Adipose tissue (tissue), 3 donors: ENCODE data around the gene KDM2B. TPM values are rescaled to one million over a fixed set of nuclear protein-coding genes. Genes with fewer than 3 reads are reported as not detected.

Experiments used
- H3K27ac ChIP-seq: one replicate; pipeline ENCODE4 v1.5.1; 2013; ENCODE audit warnings: low read depth, low read length
- WGBS, 3 donors: extraction: QIAGEN DNeasy Blood & Tissue Kit; methylation state at CpG; one replicate each; pipeline ENCODE4 v1.1.7; 2013; 5-methylcytosine and 5-hydroxymethylcytosine counted together
- polyA plus RNA-seq, 3 donors: library from polyadenylated mRNA; stranded (reverse); fragments of 200-250 nt; gene quantifications; one replicate each; pipeline ENCODE4 v1.2.3, GENCODE V29; 2013
- donor health status: healthy with polysubstance abuse.
- donor health status: Bipolar disorder and iron deficiency.
- donor health status: healthy.

KDM2B gene
- polyA plus RNA-seq, 3 donors: 6.1 to 9.8 (median 9.3) TPM

DNA sequence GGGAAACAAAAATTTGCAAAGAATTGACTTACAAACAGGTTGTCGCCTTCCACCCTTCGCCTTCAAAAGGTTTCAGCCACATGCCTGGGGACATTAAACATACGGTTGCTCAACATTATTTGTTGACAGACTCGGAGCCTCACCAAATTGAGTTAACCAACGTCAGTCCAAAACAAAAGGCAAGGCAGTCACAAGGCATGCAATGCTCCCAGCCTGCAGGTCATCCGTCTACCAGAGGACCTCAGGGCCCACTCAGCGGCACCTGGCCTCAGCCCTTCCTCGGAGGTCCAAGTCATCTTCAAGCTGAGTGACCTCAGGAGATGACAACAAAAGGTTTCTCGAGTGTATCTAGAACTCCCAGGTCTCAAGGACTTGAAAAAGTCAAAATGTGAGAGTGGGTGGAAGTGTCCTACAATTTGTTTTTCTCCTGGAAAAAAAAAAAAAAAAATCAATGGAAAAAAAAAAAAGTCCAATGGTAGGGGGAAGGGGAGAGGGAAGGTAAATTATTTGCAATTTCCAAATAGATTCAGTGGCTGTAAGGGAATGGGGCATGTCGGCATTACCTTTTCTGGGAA, 64.3 kb downstream of the KDM2B start:
- no peak overlapping the region for H3K27ac ChIP-seq
- 84 to 96% (median 95%) methylated on average over 10 of the region's 10 CpGs for WGBS, 3 donors

DNA sequence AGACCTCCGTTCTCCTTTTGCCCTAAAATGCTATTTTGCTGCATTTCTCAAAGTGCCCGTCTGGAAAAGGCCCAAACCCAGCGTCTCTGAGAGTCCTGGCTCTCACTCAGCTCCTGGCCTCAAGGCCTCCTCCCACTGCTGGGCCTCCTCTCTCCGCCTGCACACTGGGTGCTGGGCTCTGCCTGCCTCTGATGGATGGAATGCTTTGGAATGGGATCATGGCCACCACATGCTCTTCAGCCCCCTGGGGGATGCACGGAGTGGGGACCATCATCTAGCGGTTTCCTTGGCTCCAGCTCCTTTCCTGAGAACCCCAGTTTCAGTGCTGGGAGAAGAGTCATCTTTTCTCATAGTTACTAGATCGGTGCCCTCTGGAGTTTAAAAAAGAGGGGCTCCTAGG, 65.2 kb downstream of the KDM2B start:
- WGBS, 3 donors: 75 to 86% (median 83%) methylated on average over 7 of the region's 7 CpGs
- no peak overlapping the region for H3K27ac ChIP-seq

DNA sequence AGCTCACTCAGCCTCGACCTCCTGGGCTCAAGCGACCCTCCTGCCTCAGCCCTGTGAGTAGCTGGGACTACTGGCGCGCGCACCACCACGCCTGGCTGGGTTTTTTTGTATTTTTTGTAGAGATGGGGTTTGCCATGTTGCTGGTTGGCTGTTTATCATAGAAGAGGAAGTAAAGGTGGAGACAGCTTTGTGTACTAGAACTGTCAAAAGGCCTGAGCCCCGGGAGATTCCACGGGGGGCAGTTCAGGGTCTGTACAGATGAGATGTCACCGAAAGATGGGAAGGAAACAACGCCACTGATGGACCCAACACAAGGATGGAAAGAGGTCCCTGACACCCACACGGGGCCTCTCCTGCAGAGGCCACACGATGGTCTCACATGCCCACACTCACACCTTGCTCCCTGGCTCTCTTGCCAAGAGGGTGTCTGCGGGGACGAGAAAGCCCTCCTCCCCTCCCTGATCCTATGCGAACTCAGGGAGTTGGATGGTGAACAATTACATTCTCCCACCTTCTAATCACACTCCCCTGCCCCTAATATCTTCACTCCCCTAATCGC, 66.6 kb downstream of the KDM2B start:
- 66 to 75% (median 74%) methylated on average over 16 of the region's 16 CpGs for WGBS, 3 donors
- no peak overlapping the region for H3K27ac ChIP-seq

DNA sequence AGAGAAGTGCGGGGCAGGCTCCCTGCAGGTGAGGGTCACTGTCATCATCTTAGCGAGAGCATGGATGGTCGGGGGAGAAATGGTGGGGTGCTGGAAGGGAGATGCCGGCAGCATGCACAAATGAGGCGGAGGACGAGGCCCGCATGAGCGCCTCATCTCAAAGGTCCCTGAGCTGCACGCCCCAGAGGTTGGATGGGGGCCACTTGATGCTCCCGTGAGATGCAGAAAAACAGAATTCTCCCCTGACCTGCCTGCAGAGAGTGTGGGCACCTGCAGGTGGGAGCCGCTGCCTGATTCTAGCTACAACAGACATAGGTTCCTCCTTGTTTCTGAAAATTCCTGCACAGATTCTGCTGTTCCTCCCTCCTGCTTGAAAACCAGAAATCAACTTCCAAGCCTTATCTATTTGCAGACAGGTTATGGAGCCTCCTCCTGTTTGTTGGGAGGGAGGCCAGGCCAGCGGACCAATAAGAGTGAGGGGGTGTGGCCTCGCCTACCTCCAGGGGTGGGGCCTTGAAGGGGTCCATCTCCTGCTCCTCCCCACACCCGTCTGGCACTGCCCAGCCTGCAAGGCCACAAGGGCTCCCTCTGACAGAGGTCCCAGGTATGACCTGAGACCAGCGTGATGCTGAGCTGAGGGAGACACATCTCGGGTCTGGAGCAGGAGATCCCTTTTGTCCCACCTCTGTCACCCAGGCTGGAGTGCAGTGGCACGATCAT, 67.2 kb downstream of the KDM2B start:
- H3K27ac ChIP-seq: no peak overlapping the region
- WGBS, 3 donors: 79 to 85% (median 83%) methylated on average over 17 of the region's 17 CpGs

DNA sequence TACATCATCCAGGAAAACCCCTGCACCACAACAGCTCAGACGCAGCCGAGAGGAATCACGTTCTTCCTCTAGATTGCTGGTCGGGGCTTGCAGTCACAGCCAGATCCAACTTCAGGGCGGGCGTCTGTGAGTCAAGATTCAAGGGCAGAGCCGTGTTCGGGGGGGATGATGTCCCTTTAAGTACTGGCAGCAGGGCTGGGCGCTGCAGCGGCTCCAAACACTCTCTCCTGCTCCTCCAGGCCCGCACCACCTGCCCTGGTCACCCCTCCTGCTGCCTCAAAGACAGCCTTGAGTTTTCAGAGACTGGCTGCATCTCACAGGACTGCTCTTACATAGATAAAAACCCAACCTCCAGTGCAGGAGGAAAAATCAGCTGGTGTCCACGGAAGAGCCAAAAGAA, 68.3 kb downstream of the KDM2B start:
- 75 to 78% (median 76%) methylated on average over 12 of the region's 12 CpGs for WGBS, 3 donors
- no peak overlapping the region for H3K27ac ChIP-seq

DNA sequence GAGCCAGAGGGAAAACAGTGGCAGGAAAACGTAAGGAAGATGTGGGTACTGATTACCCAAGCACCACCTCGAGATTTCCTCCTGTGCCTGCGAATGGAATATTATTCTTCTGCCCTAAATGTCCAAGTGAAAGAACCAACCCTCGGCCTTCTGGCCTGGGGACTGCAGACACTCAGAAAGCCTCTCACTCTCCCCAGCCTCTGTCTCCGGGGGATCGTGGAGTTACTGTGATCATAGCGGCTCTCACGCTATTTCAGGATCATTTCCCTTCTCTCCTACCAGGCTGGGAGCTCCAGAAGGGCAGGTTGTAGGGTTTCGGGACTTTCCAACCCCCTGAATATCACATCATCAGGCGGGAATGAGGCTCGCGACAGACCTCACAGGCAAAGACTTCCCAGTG, 68.9 kb downstream of the KDM2B start:
- H3K27ac ChIP-seq: no peak overlapping the region
- 77 to 88% (median 82%) methylated on average over 12 of the region's 12 CpGs for WGBS, 3 donors

DNA sequence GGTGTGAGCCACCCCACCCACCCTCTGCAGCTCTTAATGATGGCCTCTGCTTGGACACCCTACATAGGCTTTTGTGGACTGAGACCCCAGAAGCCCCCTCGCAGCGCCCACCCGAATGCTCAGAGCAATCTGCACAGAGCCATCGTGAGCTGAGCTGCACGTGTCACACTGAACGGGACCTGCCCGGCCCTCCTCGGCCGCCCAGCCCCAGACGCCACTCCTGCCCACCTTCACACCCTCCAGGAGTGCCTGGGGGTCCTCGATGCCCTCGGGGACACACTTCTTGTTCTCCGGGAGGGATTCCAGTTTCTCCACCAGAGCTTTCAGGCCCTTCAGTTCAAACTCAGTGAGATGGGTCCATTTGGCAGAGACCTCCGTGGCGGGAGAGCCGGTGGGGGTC, 71.5 kb downstream of the KDM2B start:
- WGBS, 3 donors: 90 to 95% (median 93%) methylated on average over 16 of the region's 16 CpGs
- H3K27ac ChIP-seq: no peak overlapping the region

DNA sequence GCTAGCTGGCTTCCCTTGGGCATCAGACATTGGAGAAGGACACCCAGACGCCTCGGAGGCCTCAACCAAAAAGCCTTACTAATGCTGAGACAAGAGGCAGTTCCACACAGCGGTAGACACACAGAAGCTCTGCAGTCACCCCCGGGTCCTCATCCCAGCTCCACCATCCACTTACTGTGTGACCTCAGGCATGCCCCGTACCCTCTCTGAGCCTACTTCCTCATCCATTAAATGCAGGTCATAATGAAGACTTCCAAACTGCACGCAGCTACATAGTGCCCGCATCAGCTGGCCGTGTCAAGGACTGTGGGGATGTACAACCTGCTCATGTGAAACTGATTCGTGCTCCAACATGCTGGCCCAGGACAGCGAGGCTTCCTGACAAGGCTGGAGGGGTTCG, 72.3 kb downstream of the KDM2B start:
- 93 to 98% (median 94%) methylated on average over 11 of the region's 11 CpGs for WGBS, 3 donors
- H3K27ac ChIP-seq: no peak overlapping the region

DNA sequence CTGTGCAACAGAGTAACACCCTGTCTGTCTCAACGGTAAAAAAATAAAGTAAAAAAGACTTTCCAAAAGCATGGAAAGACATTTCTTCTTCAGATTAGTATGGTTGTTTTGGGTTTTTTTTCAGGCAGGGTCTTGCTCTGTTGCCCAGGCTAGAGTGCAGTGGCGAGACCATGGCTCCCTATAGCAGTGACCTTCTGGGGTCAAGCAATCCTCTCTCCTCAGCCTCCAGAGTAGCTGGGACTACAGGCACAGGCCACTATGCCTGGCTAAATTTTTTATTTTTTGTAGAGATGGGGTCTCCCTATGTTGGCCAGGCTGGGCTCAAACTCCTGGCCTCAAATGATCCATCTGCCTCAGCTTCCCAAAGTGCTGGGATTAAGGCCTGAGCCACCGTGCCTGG, 72.8 kb downstream of the KDM2B start:
- WGBS, 3 donors: 94 to 96% (median 94%) methylated on average over 3 of the region's 3 CpGs
- no peak overlapping the region for H3K27ac ChIP-seq

DNA sequence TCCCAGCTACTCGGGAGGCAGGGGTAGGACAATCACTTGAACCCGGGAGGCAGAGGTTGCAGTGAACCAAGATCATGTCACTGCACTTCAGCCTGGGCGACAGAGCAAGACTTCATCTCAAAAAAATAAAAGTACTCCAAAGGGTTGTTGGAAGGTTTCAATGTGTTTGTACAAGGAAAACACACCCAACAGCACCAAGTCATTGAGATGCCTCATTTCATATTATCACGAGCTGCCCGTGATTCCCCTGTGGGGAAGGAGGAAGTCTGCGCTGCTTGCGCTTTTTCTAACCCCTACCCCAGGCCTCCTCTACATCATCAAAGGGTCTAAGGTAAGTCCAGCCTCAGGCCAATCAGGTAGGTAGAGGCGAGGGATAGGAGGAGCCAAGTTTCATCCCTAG, 73.6 kb downstream of the KDM2B start:
- WGBS, 3 donors: 83 to 95% (median 85%) methylated on average over 8 of the region's 8 CpGs
- no peak overlapping the region for H3K27ac ChIP-seq

DNA sequence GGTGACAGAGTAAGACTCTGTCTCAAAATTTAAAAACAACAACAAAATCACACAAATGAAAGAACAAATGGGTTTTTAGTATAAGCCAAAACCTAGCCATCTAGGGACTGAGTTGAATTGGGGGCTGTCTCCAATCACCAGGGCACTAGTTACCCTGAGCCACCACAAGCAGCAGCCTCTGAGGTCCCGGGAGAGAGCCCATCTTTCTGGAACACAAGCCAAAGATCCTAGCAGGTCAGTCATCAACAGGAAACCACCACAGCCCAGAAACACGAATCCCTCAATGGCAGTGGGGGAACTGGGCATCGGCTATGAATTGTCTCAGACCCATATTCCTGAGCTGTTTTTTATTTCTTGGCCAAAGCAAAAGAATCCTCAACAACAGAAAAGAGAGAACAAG, 75.3 kb downstream of the KDM2B start:
- 59 to 78% (median 71%) methylated on average over 3 of the region's 3 CpGs for WGBS, 3 donors
- H3K27ac ChIP-seq: no peak overlapping the region

DNA sequence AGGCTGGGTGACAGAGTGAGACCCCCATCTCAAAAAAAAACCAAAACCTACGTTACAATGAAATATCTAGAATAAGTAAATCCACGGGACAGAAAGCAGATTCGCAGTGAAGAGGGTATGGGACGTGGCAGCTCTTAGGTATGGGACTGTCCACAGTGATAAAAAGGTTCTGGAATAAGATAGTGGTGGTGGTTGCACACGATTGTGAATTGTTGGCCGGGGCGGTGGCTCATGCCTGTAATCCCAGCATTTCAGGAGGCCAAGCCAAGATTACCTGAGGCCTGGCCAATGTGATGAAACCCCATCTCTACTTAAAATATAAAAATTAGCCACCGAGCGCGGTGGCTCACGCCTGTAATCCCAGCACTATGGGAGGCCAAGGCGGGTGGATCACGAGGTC, 76.3 kb downstream of the KDM2B start:
- H3K27ac ChIP-seq: no peak overlapping the region
- WGBS, 3 donors: 94 to 96% (median 96%) methylated on average over 13 of the region's 13 CpGs

DNA sequence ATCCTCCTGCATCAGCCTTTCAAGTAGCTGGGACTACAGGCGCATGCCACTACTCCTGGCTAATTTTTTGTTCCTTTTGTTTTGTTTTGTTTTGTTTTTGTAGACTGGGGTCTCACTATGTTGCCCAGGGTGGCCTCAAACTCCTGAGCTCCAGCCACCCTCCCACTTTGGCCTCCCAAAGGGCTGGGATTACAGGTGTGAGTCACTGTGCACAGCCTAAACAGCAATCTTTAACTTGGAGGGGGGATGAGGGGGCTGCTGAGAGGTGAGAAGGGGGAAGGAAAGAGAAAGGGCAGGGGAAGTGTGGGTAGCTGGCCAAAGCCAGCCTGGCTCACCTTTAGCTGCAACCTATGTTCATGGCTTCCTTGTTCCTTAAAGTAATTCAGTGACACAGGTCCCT, 77.4 kb downstream of the KDM2B start:
- 92 to 100% (median 100%) methylated on average over 1 of the region's 1 CpG for WGBS, 3 donors
- no peak overlapping the region for H3K27ac ChIP-seq

DNA sequence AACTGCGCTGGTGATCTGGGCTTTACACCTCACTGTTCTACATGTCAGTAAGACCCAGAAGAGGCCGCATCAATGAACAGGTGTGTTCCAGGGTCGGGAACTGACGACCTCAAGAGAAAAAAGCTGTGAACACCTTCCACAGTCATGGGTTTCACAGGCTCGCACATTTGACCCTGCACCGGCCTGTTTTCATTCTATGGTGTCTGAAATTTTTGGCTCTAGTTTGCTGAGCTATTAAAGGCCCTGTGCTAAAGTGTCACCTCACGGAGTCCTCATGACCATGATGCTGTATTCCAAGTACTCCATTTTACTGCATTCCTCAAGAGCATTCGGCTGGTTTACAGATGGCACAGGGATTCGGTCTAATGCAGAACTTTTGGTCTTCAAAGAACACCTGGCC, 78.9 kb downstream of the KDM2B start:
- 93 to 94% (median 94%) methylated on average over 9 of the region's 9 CpGs for WGBS, 3 donors
- no peak overlapping the region for H3K27ac ChIP-seq

DNA sequence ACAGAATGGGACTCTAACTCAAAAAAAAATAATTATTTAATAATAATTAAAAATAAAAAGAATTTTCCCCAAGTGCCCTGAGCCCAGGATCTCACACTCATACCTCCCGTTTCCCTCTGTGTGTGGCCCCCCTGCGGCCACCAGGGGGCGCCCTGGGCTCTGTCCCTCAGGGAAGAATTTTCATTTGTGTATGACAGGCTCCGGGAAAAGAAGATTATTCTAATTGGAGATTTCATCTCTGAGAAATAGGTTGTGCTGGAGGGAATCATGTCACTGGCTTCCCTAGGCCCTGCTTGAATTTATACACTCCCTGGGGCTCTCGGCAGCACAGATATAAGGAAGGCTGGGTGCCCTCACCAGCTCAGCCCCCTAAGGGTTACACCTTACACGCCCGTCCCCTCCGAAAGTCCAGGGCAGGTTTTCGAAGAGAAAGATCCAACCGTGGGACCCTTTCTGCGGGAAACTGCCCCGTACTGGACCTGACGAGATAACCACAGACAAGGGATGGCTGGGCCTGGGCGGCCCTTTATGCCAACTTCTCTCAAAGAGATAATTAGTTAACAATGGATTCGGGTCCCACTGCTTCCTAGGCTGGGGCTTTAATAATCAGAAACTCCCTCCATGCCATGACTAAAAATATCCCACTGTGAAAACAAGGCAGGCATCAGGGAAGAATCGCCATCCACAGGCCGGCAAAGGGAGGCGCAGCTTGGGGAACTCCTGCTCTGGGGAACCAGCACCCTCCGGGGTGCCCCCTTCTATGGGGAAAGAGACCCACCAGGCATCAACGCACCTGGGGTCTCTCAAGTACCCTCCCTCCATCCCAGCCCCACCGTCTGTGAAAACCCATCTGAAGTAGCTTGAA, 80.7 kb downstream of the KDM2B start:
- no peak overlapping the region for H3K27ac ChIP-seq
- 35 to 50% (median 45%) methylated on average over 21 of the region's 21 CpGs for WGBS, 3 donors

DNA sequence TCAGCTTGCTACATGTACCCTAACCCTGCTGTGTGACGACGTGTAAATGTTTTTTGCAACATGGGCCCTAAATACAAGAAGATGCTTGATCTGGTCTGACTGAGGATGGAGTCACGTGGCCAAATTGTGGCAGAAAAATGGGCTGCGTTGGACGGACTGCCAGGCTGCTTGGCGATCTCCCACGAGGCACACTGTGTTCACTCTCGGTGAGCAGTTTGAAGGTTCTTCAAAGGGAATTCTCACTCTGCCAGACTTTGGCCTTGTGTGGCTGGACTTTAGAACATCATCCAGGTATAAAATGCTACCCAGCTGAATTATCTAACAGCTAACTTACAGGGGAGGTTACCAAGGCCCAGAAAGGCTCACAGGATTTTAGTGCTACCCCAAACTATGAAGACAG, 85.1 kb downstream of the KDM2B start:
- H3K27ac ChIP-seq: no peak overlapping the region
- WGBS, 3 donors: 83 to 94% (median 90%) methylated on average over 8 of the region's 8 CpGs

DNA sequence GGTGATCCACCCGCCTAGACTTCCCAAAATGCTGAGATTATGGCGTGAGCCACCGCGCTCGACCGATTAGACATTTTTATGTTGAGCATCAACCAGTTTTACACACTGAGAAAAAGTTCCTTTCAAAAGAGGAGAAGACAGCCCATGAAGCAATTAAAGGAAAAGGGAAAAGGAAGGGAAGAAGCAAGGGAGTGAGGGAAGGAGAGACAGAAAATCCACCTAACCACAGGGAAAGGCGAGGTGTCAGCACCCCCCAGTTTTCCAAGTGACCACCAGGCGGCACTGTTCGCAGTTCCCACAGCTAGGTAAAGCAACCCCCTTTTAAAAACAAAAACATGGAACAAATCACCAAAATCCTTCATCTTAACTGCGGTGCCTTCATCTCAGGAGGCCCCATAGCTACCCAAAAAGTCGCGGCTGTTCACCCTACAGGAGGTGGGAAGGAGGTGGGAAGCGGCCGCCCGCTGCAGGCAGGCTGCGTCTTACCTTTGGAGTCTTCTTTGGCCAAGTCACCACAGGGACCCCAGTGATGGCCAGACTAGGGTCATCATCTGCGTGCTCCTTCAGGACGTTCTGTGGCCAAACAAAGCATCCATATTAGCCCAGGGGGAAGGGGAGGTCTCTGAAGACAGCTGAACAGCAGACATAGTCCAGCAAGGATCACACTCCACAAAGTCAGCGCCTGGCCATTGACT, 86.6 kb downstream of the KDM2B start:
- no peak overlapping the region for H3K27ac ChIP-seq
- 76 to 78% (median 78%) methylated on average over 19 of the region's 19 CpGs for WGBS, 3 donors

DNA sequence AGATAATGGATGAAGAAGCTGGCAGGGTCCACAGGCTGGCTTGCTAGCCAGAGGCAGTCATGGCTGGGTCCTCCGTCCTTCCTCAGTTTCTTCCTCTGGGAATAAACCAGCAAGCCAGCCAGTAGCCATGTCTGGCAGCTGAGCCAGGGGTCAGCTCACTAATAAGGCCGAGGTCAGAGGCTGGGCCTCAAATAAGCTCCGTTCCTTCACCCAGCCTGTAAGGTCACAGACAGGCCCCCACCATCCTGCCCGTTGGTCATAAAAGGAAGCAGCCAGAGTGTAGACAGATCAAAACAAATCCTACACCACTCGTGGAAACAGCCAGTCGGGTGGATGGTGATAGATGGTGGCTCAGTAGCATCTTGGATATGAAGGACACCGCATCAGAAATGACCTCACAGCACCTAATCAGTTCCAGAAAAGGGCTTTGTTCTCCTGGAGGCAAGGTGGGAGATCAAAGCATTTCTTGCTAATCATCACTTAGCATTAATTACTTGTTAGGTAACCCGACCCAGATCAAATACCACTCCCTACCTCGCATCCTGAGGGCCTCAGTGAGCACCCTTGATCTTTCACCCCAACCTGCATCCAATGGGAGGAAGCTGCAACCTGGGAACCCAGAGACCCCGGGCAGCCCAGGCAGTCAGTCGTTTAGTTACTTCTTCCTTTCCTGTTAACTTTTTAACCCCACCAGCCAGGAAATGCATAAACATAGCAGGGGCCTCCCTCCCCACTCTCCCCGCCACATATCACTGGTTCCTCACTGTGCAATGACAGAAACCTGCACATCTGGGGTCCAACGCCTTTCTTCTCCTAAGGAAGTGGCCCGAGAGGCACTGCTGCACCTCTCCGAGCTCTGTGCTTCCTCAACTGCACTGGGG, 90.2 kb downstream of the KDM2B start:
- 45 to 70% (median 50%) methylated on average over 15 of the region's 15 CpGs for WGBS, 3 donors
- H3K27ac ChIP-seq: no peak overlapping the region
